Epidermal melanocyte (primary cell): Measurements from ENCODE around the gene NDUFS2.
A peak's percentile ranks its signal among the peaks of the same experiment; 100 is the strongest.

Experiments used
- DNase-seq: peaks from one replicate; pipeline ENCODE4 v3.0.0; 2011; ENCODE audit warnings: low spot score; ENCODE audit not compliant: insufficient read length

The NDUFS2 gene

DNA sequence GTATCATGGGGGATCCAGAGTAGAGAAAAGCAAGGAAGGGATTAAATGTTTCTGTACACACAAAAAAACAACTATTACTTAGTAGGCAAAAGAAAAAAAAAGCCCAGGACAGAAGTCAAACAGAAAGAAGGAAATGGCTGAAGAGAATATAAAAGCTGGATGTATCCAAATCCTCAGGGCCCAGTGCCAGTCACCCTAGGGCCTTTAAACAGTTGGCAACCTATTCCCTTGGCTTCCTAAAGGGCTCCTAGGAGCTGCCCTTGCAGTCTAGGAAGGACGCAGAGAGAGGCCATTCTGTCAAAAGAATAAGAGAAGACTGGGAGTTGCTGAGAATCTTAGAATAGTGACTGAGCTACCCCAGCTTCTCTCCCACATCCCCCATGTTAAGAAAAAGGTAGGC is 29.8 kb upstream of the NDUFS2 start:
- DNase-seq, result no peak

DNA sequence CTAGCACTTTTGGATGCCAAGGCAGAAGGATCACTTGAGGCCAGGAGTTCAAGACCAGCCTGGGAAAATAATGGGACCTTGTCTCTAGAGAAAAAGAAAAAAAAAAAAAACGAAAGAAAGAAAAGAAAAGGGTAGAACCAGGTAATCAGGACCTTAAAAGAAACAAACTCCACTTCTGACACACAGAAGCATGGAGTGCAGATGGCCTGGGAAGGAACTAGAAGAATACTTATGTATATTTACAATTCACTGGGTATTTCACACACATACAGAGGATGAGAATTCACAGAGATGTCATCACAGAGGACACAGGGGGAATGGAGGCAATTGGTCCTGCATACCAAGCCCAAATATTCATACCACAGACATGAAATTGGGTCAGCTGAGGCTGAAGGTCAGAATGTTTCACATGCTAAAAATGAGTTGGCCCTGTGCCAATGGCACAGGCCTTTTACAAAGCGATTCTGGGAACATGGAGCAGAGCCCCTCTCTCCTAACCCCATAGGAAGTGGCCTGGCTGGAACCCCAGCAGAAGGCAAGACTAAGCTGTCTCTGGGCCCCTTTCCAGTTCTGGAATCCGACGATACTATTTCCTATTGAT is 29.3 kb upstream of the NDUFS2 start:
- no peak for DNase-seq

DNA sequence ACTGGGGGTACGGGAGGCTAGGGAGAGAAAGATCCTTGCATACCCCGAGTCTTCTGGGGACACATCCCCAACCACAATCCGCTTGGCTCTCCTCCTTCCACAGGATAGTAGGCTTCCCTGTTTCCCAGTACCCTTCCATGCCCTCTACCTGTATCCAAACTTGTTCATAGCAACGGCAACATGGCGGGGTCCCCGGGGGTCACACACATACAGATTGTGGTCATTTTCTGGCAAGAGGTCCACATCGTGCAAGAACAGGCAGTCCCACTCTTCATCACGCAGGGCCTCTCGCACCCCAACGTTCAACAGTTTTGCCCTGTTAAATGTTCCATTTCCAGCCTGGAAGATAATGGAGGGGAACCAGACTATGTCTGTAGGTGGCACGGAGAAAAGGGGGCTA is 28.5 kb upstream of the NDUFS2 start:
- DNase-seq, result no peak

DNA sequence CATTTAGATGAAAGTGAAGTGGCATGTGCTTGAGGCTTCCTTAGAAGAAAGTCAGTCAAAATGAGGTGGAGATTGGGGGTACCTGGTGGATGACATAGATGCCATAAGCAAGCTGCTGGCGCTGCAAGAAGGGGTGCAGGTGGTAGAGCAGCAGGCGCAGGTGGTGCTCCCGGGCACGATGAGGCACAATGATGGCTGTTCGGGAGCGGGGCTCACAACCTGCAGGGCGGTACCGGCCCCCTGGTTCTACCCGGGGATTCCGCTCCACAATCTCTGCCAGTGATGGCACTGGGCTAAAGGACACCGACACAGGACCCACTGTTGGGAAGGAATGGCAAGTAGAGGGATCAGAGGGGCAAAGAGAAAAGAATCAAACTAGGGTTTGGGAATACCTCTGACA is 27.3 kb upstream of the NDUFS2 start:
- DNase-seq, result no peak

DNA sequence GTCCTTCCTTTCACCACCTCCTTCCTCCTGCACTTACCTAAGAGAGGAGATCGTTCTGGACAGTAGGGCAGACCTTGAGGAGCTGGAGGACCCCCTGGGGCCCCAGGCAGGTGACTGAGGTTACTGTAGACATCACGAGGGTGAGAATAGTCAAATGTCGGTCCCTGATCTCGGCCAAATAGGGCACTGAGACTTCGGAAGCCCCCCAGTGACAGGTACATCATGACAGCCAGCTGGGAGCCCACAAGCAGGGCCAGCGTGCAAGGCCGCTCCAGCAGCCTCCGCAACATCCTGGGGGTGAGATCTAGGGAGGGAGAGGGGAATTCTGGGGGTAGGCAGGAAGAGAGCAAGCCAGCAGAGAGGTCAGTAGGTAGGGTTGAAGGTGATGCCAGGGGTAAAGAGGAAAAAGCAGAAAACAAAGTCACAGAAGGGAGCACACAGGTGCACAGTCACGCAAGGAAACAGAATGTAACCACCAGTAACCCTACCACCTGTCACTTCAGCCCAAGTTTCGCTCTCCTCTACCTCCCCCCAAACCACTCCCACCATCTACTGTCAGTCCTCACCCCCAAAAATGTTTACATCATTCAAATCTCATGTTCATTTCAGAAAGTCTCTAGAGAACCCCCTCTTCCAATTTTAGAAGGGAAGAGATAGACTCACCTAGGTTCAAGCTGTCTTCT is 26.3 kb upstream of the NDUFS2 start:
- DNase-seq, result no peak

DNA sequence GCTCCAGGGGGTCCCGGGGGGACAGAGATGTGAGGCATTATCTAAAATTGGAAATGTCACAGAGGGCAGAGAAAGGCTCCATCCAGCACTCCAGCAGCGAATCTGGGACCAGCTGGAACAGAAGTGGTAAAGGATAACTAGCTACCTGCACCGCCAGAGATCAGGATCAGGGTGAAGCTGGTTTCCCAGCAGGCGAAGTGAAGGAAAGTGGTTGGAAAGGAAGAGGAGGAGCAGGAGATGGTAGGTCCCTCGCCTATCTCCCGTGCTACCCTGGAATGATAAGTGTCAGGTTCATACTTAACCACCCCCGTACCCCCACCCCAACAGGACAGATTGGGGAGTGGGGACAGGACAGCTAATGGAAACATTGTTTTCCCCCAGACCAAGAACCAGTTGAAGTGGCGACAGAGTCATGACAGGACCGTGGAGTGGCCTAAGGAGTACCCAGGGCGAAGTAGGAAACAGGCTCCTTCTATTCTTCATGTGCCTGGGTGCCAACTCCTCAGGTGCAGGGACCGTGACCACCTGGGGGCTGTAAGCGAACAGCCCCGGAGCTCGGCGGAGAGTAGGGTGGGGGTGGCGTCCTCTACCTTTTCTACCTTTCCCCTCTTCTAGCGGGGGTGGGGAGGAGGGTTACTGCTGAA is 25.6 kb upstream of the NDUFS2 start:
- no peak for DNase-seq

DNA sequence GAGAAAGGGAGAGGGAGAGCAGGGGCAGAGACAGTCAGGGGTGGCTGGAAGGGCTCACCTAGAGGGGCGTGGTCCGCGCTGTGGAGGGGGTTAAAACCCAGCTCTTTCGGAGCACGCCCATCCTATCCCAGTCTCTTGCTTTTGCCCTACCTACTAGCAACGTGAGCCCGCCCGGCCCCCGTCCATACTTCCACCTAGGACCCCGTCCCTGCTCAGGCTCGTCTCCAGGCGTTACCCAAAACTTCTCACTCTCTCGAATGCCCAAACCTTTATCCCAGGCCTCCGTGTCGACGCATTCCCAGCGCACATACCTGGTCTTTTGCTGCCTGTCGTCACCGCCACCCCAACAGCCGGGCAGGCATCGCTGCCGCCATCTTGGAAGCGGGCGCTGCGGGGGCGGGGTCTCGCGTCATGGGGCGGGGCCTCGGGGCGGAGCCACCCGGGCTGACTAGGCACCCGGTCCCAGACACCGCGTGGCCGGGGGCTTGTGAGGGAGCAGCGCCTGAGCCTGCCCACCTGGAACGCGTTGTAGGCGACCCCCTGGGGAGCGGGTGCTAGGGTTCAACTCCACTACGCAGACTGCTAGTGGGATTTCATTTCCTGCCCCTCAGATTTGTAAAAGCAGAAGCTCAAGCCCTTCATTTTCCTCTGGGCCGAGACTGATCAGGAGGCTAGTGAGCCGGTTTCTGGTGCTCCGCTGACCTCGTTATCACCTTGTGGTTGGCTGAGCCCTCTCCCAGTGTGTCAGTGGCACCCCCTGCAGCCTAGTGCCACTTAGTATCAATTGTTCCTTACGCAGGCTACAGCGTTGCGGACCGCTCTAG is 24.8 kb upstream of the NDUFS2 start, which contains the start of gene B4GALT3:
B4GALT3 (minus strand) TSS at position 396 of the 824 bp plus-strand sequence. CDS start 1,447 bp downstream, outside the sequence.
- peak; percentile 91 for DNase-seq

DNA sequence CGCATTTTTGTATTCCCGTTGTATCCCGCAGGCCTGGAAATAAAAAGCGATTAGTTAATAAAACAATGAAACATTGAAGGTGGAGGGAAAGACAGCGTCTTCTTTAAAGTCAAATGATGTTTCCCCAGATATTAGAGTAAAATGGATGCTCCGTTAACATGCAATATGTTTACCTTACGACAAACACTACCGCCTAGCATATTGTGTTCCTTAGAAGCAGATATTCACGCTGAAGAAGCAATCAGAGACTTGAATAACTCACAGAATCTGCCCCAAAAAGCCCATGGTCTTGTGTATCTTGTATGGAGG is 24.3 kb upstream of the NDUFS2 start:
- no peak for DNase-seq

DNA sequence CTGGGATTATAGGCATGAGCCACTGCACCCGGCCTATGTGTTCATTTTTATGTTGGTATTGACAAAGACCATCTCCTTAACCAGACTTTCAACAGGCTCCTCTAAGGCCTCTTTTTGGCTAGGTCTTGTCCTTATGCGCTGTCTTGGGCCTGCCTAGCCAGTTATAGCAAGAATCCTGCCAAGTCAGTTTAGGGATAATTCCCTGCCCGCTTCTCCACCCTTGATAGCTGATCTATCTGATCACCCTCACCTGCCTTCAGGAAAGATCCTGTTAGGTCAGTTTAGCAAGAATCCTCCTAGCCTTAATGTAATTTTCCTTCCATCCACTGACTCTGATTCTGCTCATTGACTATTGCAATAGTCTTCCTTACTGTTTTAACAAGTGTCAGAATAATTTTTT is 22.5 kb upstream of the NDUFS2 start:
- DNase-seq, result no peak

DNA sequence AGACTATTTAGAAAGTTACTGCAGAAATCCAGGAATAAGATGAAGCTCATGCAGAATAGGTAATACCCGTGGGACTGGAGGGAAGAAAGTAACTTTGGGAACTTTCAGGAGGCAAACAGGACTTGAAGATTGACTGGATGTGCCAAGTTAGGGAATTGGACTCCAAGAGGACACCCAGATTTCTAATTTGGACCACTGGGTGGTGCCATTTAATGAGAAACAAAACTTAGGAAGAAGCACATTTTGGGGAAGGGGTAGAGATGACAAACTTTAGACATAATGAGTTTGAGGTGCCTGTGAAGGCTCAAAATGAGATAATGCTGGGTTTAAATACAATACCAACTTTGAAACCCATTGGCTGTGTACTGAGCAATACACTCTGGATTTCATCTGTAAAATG is 21.5 kb upstream of the NDUFS2 start:
- DNase-seq, result no peak

DNA sequence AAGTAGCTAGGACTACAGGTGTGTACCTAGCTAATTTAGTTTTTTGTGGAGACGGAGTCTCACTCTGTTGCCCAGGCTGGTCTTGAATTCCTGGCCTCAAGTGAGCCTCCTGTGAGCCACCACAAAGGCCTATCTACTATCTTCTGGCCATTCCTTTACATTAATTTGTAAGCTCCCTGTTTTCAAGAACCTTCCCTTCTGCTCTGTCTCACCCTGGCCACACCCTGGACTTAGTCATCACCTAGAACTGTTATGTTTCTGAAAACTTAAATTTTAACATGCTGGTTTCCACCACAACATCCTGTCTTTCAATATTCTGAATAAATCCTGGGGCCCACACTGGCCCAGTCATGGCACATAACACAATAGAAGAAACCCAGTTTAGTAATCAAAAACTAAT is 20.0 kb upstream of the NDUFS2 start:
- no peak for DNase-seq

DNA sequence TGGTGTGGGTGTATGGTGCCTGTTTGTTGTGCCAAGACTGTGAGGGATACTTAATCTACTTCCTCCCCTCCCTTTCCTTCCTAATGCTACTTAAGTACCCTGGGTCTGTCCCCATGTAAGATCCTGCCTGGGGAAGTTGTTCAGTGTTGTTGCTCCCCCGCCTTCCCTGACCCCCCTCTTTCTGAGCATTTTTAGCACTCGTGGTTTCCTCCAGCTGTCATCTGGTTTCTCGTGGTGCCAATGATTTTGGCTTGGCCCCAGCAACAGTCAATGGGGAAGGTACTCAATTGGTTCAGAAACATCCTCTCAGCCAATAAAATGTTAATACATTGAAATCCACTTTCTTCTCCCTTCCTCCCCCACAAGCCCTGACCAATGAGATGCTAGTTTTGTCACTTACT is 16.9 kb upstream of the NDUFS2 start:
- peak; percentile 94 for DNase-seq

DNA sequence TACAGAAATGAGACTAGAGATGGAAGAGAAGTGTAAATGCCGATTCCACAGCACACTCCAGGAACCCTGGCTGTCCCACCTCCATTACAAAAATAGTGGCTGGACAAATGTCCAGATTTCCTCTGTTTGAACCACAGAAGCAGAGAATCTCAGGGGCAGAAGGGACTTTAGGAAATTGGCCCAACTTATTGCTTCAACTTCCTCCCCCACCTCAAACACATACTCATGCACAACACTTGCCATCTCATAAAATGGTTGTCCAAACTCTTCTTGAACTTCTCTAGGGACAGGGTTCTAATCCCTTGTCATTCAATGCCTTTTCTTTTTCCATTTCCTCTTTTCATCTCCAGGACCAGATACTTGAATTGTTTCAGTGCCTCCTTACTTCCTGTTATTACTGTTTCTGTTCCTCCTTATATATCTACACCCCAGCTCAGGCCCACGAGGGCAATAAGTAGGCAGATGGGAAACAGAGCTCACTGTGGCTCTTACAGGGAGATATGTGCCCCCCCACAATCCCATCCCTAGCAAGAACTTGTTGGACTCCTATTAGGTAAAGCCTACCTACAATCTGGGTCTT is 16.3 kb upstream of the NDUFS2 start:
- no peak for DNase-seq

DNA sequence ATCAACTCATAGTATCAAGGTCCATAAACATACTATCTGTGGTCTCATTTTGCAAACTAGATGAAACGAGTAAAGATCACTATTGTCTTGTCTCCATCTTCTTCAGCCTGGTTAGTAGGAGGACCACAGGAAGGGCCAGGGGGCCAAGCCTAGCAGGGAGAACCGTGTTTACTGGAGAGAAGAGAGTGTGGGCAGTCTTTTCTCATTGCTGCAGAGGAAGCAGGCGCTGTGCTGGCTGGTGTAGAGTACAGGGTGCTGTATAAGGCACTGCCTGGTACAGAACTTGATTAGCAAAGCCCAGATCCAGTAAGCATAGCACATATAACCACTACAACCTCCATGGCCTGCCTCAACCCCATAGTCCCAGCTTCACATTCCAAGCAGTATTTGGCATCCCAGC is 14.9 kb upstream of the NDUFS2 start:
- DNase-seq, result no peak

DNA sequence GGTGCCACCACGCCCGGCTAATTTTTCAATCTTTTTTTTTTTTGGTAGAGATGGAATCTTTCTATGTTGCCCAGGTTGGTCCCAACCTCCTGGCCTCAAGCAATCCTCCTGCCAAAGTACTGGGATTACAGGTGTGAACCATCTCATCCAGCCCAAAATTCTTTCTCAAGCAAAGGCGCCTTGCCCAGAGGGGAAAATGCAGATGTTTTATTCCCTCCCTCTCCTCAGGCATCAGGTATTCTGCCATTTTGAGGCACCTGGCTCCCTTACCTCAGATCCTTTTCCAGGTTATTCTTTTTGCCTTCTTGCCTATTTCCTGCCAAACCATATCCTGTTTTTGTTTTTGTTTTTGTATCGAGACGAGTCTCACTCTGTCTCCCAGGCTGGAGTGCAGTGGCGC is 13.8 kb upstream of the NDUFS2 start:
- DNase-seq, result no peak

DNA sequence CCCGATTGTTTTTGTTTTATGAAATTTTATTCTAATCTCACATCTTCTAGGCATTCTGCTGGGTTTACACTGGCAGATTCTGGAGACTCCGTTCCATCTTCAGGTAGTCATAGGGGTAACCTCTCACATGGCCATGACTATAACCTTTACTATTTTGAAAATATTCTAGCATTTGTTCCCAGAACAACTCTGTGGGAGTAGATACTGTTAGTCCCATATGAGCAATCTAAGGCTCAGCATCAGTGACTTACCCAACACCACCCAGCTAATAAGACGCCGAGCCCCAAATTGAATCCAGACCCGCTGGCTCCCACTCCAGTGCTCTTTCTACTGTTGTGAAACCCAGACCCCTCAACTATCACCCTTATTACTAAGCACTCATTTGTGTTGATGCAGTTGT is 13.1 kb upstream of the NDUFS2 start:
- DNase-seq, result no peak

DNA sequence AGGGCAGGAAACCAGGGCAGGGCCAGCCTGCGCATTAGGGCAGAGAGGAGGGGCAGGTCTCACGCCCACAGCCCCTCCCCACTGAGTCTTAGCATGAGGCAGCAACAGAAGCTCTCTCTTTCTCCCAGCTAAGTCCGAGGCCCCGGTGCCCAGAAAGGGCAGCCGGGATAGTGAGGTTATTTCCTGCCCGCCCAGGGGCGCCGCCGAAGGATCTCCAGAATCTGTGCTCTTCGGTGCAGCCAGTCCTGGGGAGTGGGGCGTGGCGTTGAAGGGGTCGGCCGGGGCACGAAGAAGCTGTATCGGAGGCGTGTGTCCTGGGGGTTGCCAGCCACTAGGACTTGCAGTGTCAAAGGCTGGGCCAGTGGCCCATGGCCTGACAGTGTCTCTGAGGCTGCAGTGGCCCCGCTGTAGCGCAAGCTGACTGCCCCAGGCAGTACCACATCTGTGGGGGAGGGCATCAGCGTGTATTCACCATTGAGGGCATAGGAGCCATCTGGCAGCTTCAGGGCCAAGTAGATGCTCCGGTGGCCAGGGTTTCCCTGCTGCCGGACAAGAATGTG is 11.1 kb upstream of the NDUFS2 start:
- DNase-seq, result no peak

DNA sequence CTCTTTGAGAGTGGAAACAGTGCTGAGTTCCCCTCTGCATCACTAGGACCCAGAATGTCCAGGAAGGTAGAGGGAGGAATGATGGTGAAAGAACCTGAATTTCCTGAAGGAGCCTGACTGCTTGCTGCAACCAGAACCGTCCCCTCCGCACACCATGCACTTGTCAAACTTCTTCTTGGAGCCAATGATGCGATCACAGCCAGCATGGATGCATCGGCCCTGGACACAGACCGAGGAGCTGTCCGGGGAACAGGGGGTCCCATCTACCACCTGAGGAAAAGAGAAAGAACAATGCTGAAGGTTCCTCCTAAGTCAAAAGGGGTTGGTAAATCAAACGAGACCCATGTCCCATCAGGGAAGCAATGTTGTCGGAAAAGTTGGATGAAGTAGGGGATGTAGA is 10.2 kb upstream of the NDUFS2 start:
- no peak for DNase-seq

DNA sequence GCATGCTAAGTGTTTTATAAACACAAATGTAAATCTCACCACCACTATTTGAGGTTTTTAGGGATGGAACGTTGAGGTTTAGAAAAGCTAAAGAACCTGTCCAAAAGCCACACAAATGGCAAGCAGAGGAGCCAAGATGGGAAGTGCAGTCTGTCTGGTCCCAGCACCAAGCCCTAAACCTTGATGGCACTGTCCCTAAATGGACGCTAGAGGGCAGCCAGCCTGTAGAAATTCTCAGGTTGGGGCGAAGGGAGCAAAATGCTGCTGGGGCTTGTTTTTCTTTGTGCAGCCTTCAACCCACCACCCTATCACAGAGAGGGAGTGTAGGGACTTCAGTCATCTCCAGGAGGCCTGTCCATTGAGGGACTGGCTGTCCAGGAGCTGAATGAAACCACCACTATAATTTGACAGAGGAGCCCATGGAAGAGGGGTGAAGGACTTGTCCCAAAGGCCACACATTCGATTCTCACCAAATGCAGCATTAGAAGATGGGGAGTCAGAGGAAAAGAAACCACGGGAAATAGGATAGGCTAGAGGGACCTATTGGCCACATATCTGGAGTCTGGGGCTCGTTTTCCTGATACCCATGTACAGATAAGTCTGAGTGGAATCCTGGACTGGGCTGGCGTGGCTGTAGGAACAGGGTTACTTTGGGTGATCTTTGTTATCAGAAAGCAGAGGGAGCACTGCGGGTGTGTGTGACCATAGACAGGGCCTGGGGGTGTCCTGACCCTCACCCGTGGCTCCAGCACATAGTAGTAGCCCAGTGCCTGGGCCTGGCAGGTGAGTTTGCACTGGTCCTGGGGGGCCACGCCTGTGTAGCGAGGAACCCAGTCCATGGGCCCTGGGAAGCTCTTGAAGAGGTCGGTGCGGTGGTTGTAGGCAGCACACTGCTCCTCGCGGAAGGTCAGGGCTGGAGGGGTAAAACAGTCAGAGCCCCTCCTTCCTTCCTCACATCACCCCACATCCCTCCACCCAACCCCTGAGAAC is 9.4 kb upstream of the NDUFS2 start:
- peak; percentile 75 for DNase-seq

DNA sequence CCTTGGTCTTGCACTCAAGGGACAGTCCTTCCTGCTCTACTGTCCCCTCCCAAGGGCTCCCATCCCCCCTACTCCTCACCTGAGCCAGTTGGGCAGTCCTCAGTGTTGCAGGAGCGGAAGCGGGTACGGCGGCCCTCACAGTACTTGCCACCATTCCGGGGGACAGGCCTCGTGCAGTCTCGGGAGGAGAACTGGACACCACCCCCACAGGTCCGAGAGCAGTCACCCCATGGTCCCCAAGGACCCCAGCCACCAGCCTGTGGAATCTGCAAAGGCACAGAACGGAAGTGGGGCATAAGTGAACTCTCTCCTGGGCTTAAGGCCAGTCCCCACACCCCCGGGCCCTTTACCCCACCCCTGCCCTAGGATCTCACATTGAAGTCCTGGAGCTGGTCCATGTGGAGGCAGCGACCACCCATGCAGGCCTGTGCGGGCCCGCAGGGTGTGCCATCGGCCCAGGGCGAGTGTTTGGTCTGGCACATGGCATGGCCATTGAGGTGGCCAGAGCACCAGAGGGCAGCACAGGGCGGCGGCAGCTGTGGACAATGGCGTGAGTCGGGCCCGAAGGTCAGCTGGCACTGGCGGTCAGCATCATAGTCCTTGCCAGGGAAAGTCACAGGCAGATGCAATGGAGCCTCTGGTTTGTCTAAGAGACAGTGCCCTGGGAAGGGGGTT is 8.5 kb upstream of the NDUFS2 start:
- no peak for DNase-seq
